PC-9 (cell line): ENCODE measurements around the gene ZNF668. TPM values are rescaled to one million over a fixed set of nuclear protein-coding genes. Genes with fewer than 3 reads are reported as not detected.

Source experiments
- BruUV-seq: library from RNA; stranded (reverse); fragments of 400-500 nt; replicated peaks from 2 replicates; lab custom pipeline; 2021; lab: Mats Ljungman, UMichigan
- CTCF ChIA-PET: fragments of 300-600 bp; sonication (Branson Sonifier 250); formaldehyde crosslinking; loops from one replicate; lab custom pipeline; 2022; ENCODE audit warnings: antibody characterized with exemption; lab: Charles Lee
- POLR2A ChIA-PET: fragments of 300-600 bp; sonication (Branson Sonifier 250); formaldehyde crosslinking; loops from one replicate; lab custom pipeline; 2022; ENCODE audit warnings: antibody characterized with exemption; ENCODE audit not compliant: unreplicated experiment; lab: Charles Lee
- DNase-seq, 2 experiments: peaks; one replicate each; pipeline versions ENCODE4 v3.0.0 to v3.0.0-alpha.2; 2015 to 2022; ENCODE audit warnings: mixed read lengths in 1 of 2
- H2AFZ ChIP-seq: fragments of 200-600 bp; sonication (generic); 2 replicates; pipeline ENCODE4 v1.8.1; 2017; ENCODE audit warnings: antibody characterized with exemption
- H3F3A ChIP-seq: fragments of 200-600 bp; sonication (generic); 2 replicates; pipeline ENCODE4 v1.8.1; 2017; ENCODE audit warnings: antibody characterized with exemption, mild to moderate bottlenecking, low read depth; ENCODE audit not compliant: insufficient read depth
- H3K27ac ChIP-seq: fragments of 200-600 bp; sonication (generic); 2 replicates; pipeline ENCODE4 v1.6.1; 2016; ENCODE audit warnings: mixed run types
- H3K27me3 ChIP-seq: fragments of 200-600 bp; sonication (generic); 2 replicates; pipeline ENCODE4 v1.6.1; 2016; ENCODE audit warnings: low read depth, mixed run types; ENCODE audit not compliant: insufficient read depth
- H3K36me3 ChIP-seq: fragments of 200-600 bp; sonication (generic); 2 replicates; pipeline ENCODE4 v1.6.1; 2016; ENCODE audit warnings: low read depth, mixed run types
- H3K4me1 ChIP-seq: fragments of 200-600 bp; sonication (generic); replicated peaks from 2 replicates; pipeline ENCODE4 v1.6.1; 2016; ENCODE audit warnings: mixed run types; ENCODE audit not compliant: insufficient read depth
- H3K4me2 ChIP-seq: fragments of 200-600 bp; sonication (generic); 2 replicates; pipeline ENCODE4 v1.6.1; 2017; ENCODE audit warnings: mixed run types
- H3K4me3 ChIP-seq: fragments of 200-600 bp; sonication (generic); 2 replicates; pipeline ENCODE4 v1.6.1; 2016; ENCODE audit warnings: mixed run types
- H3K79me2 ChIP-seq: fragments of 200-600 bp; sonication (generic); 2 replicates; pipeline ENCODE4 v1.6.1; 2017; ENCODE audit warnings: low read depth, mixed run types
- H3K9me2 ChIP-seq: fragments of 200-600 bp; sonication (generic); 2 replicates; pipeline ENCODE4 v1.8.1; 2017; ENCODE audit warnings: mild to moderate bottlenecking; ENCODE audit not compliant: insufficient read depth
- H3K9me3 ChIP-seq: fragments of 200-600 bp; sonication (generic); 2 replicates; pipeline ENCODE4 v1.8.1; 2016; ENCODE audit warnings: low read depth; ENCODE audit not compliant: insufficient read depth
- H4K20me1 ChIP-seq: fragments of 200-600 bp; sonication (generic); 2 replicates; pipeline ENCODE4 v1.8.1; 2017; ENCODE audit not compliant: insufficient read depth
- CTCF ChIP-seq: fragments of 200-600 bp; sonication (generic); conservative IDR thresholded peaks from 2 replicates; pipeline ENCODE4 v1.6.1; 2017; ENCODE audit warnings: mixed run types, antibody characterized with exemption, mild to moderate bottlenecking, moderate library complexity
- EZH2 ChIP-seq: fragments of 200-600 bp; sonication (generic); IDR thresholded peaks from 2 replicates; pipeline ENCODE4 v1.8.0; 2017; ENCODE audit warnings: antibody characterized with exemption, low read depth
- intact Hi-C: fragments of 100-400 bp; cut with micrococcal nuclease; formaldehyde crosslinking; loops from one replicate; pipeline ENCODE4 v1.10.0; 2022; ENCODE audit not compliant: unreplicated experiment
- total RNA-seq: library from RNA; stranded (reverse); gene quantifications from 2 replicates; pipeline ENCODE4 v1.2.3, GENCODE V29; 2021

ZNF668 gene
- total RNA-seq, 1 experiment from 2014 or later = 13.2 TPM

GRCh38 chr16:31036691-31037090, 37.3 kb downstream of the ZNF668 start:
- Histone ChIP-seq H2AFZ (no peak overlapping the region), H3K79me2 (peaks cover 19% of the 10 kb centered on the region), H3K9me2 (no peaks in the 10 kb centered on the region), H3K27me3 (no peaks in the 10 kb centered on the region), H3K36me3 (no peaks in the 10 kb centered on the region), H3F3A (peaks cover 12% of the 10 kb centered on the region; the same call in 1 of the 2 replicates), H3K4me3 (no peak overlapping the region), H3K27ac (no peak overlapping the region), H3K4me2 (no peak overlapping the region), H3K4me1 (peaks cover 12% of the 10 kb centered on the region), H4K20me1 (peaks cover 9% of the 10 kb centered on the region), H3K9me3 (no peaks in the 10 kb centered on the region)
- DNase-seq = no peak
- TF ChIP-seq CTCF (no peak), EZH2 (no peak)
- ChIA-PET CTCF (no interaction called here), POLR2A (interaction anchor here (0.8 kb wide), 1 partner anchor 13 kb away, joined by 3 read pairs; no protein-coding TSS in a partner anchor)
- intact Hi-C loops = no loop called here
- no TSS peak for BruUV-seq

- peak overlapping the region; percentile 97 for H3K4me2 ChIP-seq
- peak overlapping the region; percentile 87 for H3K4me3 ChIP-seq
- no peaks in the 10 kb centered on the region for H3K9me2 ChIP-seq
- H4K20me1 ChIP-seq = peaks cover 9% of the 10 kb centered on the region
- H3K27ac ChIP-seq = 0 out of 2 replicates have a peak overlapping the region, but pooled peaks have one; percentile 10
- no peaks in the 10 kb centered on the region for H3K36me3 ChIP-seq
- peak overlapping the region; percentile 98 for H2AFZ ChIP-seq
- H3F3A ChIP-seq = peaks cover 12% of the 10 kb centered on the region; the same call in 1 of the 2 replicates
- no peak for TF ChIP-seq EZH2
- no peak for TF ChIP-seq CTCF
- peak; percentile 66 to 91 for DNase-seq
- no peaks in the 10 kb centered on the region for H3K27me3 ChIP-seq
- H3K9me3 ChIP-seq = no peaks in the 10 kb centered on the region
- peaks cover 12% of the 10 kb centered on the region for H3K4me1 ChIP-seq
- ChIA-PET POLR2A (interaction anchor here (0.6 to 0.7 kb wide), 4 partner anchors 37 to 117 kb away, joined by 3 to 6 read pairs (median 4); partner anchors contain the start of gene KAT8), CTCF (interaction anchor here (0.6 kb wide), 2 partner anchors 229 to 353 kb away, joined by 3 to 5 read pairs; no protein-coding TSS in a partner anchor)
- intact Hi-C loops = loop anchor here (1.0 to 2.0 kb wide), 7 partner anchors 37 to 375 kb away; partner anchors contain the start of genes FBRS, HSD3B7, KAT8 and VKORC1
- H3K79me2 ChIP-seq = peaks cover 19% of the 10 kb centered on the region
- BruUV-seq = no TSS peak
These were observed 40.1 kb downstream of the ZNF668 start for GRCh38 chr16:31033709-31034492.
